GM19043 (cell line): Measurements from ENCODE around the gene WDCP.
"Not testable (repeated sequence)": the region's sequence is repeated elsewhere in the genome, so short reads cannot be mapped to it uniquely, and the experiment has no call there.

Source experiments
- ATAC-seq: cut with Tn5 transposase; IDR thresholded peaks from one replicate; pipeline ENCODE4 v1.9.1; 2021; ENCODE audit warnings: low read depth; ENCODE audit not compliant: unreplicated experiment

The WDCP gene

GRCh38 chr2:24046930-24047702 is at the start of gene WDCP:
Gene WDCP (minus strand): TSS chr2:24047391. CDS start chr2:24039494, 7,897 bp downstream.
- ATAC-seq, result peak; percentile 99

GRCh38 chr2:24095171-24095677 is 48.0 kb upstream of the WDCP start:
- ATAC-seq, result not testable (repeated sequence)

DNA sequence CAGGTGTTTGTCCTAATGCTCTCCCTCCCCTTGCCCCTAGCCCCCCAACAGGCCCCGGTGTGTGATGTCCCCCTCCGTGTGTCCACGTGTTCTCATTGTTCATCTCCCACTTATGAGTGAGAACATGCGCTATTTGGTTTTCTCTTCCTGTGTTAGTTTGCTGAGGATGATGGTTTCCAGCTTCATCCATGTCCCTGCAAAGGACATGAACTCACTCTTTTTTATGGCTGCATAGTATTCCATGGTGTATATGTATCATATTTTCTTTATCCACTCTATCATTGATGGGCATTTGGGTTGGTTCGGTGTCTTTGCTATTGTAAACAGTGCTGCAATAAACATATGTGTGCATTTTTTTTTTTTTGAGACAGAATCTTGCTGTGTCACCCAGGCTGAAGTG is 46.1 kb upstream of the WDCP start:
- ATAC-seq, result not testable (repeated sequence)

GRCh38 chr2:24088821-24089359 is 41.7 kb upstream of the WDCP start:
- ATAC-seq, result no peak

GRCh38 chr2:24087032-24087431 is 39.8 kb upstream of the WDCP start:
- no peak for ATAC-seq

GRCh38 chr2:24086241-24086640 is 39.0 kb upstream of the WDCP start:
- ATAC-seq, result no peak

DNA sequence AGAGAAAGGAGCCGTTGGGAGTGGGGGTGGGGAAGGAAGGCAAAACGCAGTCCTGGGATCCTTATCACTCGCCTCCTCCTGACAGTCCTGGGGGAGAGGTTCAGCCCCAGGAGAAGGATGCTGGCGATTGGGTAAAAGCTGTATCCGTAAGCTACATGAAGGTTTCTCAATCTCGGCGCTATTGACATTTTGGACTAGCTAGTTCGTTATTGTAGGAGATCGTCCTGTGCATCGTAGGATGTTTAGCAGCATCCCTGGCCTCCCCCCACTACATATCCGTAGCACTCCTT is 38.0 kb upstream of the WDCP start:
- ATAC-seq, result no peak

- peak; percentile 75 for ATAC-seq
Measured at GRCh38 chr2:24084386-24085199, 37.4 kb upstream of the WDCP start, which contains the start of gene TP53I3. Gene TP53I3 (minus strand): TSS chr2:24084834. CDS start chr2:24084326, 508 bp downstream.

DNA sequence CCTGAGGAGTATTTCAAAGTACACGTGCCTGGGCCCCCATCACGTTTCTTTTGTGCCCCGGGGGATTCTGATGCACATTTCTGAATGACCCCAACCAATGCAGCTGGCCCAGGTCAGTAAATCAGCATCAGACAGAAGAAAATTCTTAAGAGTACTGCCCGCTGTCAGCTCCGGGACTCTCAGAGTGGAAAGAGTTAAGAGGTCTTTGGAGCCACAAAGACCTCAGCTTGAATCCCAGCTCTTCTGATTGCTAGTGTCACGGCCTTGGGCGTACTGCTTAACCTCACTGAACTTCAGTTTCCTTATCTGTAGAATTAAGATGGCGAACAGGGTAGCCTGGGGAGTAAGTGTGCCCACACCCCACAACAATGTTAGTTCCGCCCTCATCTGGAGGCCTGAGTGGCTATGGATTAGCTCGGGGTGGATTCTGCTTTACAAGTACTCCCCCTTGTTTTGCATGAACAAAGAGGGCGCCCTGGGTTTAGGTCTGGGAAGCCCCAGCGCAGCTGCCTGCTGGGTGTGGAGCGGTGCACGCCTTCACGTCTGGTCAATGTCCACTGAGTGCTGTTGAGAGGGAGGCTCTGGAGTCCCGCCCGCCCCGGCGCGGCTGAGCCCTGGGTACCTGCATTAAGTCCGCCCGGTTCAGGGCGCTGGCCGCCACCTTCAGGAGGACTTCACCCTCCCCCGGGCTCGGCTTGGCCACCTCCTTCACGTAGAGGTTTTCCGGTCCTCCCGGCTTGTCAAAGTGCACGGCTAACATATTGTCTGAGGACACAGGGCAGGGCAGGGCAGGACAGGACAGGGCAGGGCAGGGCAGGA is 36.6 kb upstream of the WDCP start:
- ATAC-seq, result peak; percentile 83

- no peak for ATAC-seq
Measured at GRCh38 chr2:24082787-24083566, 35.8 kb upstream of the WDCP start.

DNA sequence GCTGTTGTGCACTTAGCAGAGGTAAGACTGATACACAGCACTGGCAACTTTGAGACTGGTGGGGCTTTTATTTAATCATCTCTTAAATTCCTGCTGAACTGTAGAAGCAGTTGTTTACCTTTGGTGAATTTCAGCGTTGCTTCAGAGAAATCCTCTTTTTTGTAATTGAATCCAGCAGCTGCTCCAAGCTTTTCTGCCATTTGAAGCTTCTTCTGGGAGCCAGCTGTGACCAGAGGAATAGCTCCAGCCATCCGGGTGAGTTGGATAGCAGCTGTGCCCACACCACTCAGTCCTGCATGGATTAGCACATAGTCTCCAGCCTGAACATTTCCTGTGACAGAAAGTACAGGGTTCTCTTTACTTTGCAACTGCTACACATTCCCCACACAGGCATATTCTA is 33.5 kb upstream of the WDCP start:
- no peak for ATAC-seq

GRCh38 chr2:24077879-24078278 is 30.7 kb upstream of the WDCP start:
- no peak for ATAC-seq

DNA sequence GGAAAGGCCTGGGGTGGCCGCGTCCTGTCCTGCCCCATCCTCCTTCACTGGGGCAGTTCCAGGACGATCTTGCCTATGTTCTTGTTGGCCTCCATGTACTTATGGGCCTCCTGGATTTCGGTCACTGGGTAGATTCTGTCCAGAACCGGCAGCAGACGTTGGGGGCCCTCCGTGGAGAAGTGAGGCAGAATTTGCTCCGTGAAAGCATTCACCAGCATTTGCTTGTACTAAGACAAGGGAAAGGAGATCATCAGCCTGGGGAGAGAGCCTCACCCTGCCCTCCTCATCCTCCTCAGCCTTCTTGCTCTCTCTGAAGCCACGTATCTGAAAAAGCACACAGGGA is 30.3 kb upstream of the WDCP start:
- no peak for ATAC-seq

DNA sequence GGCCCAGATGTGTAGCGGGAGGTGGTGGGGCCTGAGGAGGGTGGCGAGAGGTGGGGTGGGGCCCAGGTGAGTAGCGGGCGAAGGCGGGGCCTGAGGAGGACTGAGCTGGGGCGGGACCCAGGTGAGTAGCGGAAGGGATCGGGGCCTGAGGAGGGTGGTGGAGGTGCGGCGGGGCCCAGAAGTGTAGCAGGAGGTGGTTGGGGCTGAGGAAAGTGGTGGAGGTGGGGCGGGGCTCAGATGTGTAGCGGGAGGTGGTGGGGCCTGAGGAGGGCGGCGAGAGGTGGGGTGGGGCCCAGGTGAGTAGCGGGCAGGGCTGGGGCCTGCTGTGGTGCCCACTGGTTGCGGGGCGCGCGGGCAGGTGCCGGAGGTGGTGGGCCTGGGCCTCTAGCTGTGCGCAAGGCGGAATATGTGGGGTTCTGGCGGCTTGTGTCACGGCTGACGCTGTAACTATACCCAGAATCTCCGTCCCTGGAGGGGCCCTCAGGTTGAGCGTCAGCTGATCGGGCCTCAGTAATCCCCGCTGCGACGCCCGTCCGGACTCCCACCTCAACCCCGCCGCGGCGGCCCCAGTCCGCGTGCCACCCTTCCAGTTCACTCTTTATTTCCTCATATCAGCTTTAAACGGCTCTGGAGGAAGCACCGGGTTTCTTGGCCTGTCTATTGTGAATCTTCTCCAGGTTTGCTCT is 29.8 kb upstream of the WDCP start:
- peak; percentile 14 for ATAC-seq

DNA sequence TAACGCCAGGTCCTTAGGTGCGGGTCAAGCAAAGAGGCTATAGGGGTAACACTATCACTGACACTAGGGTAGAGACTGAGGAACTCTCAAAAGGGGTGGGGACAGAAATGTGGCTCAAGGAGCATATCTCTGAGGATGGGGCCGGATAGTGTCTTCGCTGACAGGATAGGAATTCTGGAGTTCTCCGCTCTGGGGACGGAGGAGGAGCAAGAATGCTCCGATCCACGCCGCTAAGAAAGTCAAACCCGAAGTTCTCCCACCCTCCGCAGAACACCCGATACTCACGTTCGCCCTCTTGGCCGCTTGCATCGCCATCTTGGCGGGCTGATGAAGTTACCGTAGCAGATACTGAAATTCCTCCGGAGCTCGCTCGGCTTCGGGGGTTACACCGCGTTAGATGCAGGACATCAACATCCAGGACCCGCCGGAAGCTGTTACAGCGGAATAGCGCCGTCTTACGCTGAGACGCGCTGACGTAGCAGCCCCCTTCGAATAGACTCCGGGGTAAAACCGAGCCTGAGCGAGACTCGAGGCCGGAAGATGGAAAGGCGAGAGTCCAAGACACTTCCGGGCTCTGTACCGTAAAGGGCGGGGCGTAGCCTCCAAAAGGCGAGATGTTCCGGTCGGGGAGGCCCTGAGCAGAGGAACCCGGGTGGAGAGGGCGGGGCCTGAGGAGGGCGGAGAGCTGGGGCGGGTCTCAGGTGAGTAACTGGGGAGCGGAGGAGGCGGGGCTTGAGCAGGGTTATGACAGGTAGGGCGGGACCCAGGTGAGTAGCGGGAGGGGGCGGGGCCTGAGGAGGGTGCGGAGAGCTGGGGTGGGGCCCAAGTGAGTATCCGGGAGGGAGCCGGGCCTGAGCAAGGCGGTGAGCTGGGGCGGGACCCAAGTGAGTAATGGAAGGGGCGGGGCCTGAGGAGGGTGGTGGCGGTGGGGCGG is 29.0 kb upstream of the WDCP start, which contains the start of gene SF3B6:
TSS of gene SF3B6 (minus strand) at position 412 of the 934 bp plus-strand sequence. CDS start at position 315, 97 bp downstream.
- peak; percentile 93 for ATAC-seq

DNA sequence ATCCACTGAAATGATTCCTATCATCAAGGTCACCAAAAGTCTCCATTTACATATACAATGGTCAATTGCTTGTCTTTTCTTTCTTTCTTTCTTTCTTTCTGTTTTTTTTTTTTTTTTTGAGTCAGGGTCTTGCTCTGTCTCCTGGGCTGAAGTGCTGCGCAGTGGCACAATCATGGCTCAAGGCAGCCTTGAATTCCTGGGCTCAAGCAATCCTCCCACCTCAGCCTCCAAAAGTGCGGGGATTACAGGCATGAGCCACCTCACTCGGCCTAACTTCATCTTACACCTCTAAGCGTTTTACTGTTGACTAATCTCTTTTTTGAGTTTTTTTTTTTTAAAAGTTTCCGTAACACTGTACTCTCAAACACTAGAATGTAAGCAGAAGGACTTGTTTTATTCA is 28.1 kb upstream of the WDCP start:
- no peak for ATAC-seq

DNA sequence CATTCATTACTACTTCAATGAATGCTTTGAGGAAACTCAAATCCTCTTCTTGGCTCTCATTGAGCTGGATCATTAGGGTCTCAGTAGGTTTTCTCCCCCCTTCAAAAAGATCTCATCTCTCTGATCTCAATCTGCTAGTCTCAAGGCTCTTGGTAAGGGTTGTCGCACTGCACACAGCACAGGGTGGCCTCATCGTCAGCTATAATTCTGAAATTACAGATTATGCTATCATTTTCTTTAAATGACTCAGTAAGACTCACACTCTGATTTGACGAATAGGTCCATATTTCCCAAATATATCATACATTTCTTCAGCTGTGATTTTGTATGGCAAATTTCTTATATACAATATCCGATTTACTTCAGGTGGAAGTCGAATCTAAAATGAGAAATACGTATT is 26.6 kb upstream of the WDCP start:
- no peak for ATAC-seq

- ATAC-seq, result no peak
Measured at GRCh38 chr2:24072259-24072658, 25.1 kb upstream of the WDCP start.
